Smooth muscle cell (in vitro differentiated cells): Measurements from ENCODE around the gene TSPAN14. TPM values are rescaled to one million over a fixed set of nuclear protein-coding genes. Genes with fewer than 3 reads are reported as not detected.

Source experiments
- DNase-seq: peaks from one replicate; lab custom pipeline; 2025; ENCODE audit not compliant: unreplicated experiment; lab: John Stamatoyannopoulos, UW
- H2AFZ ChIP-seq: fragments of 200-600 bp; sonication (generic); 2 replicates; pipeline ENCODE4 v1.6.0; 2016; ENCODE audit warnings: antibody characterized with exemption, low read depth, mild to moderate bottlenecking
- H3F3A ChIP-seq: fragments of 200-600 bp; sonication (generic); 2 replicates; pipeline ENCODE4 v1.6.0; 2017; ENCODE audit warnings: antibody characterized with exemption, low read depth
- H3K27ac ChIP-seq: fragments of 200-600 bp; sonication (generic); 2 replicates; pipeline ENCODE4 v1.5.1; 2016; ENCODE audit warnings: low read depth, mild to moderate bottlenecking
- H3K27me3 ChIP-seq: fragments of 200-600 bp; sonication (generic); 2 replicates; pipeline ENCODE4 v1.6.1; 2016; ENCODE audit warnings: low read depth, mild to moderate bottlenecking
- H3K36me3 ChIP-seq: fragments of 200-600 bp; sonication (generic); 2 replicates; pipeline ENCODE4 v1.5.1; 2016; ENCODE audit warnings: low read depth
- H3K4me1 ChIP-seq: fragments of 200-600 bp; sonication (generic); 2 replicates; pipeline ENCODE4 v1.5.1; 2016; ENCODE audit warnings: low read depth
- H3K4me2 ChIP-seq: fragments of 200-600 bp; sonication (generic); 2 replicates; pipeline ENCODE4 v1.6.0; 2016; ENCODE audit warnings: mild to moderate bottlenecking
- H3K4me3 ChIP-seq: fragments of 200-600 bp; sonication (generic); 2 replicates; pipeline ENCODE4 v1.5.1; 2016; ENCODE audit warnings: mild to moderate bottlenecking
- H3K79me2 ChIP-seq: fragments of 200-600 bp; sonication (generic); 2 replicates; pipeline ENCODE4 v1.6.0; 2016; ENCODE audit warnings: low read depth, mild to moderate bottlenecking
- H3K9ac ChIP-seq: fragments of 200-600 bp; sonication (generic); 2 replicates; pipeline ENCODE4 v1.6.0; 2016; ENCODE audit warnings: low read depth
- H3K9me3 ChIP-seq: fragments of 200-600 bp; sonication (generic); replicated peaks from 2 replicates; pipeline ENCODE4 v1.5.1; 2016; ENCODE audit warnings: low read depth
- H4K20me1 ChIP-seq: fragments of 200-600 bp; sonication (generic); 2 replicates; pipeline ENCODE4 v1.6.0; 2016; ENCODE audit warnings: low read depth
- CTCF ChIP-seq: fragments of 200-600 bp; sonication (generic); IDR thresholded peaks from 2 replicates; pipeline ENCODE4 v1.5.1; 2017; ENCODE audit warnings: borderline replicate concordance, mild to moderate bottlenecking, antibody characterized with exemption; ENCODE audit not compliant: insufficient read depth, poor library complexity, severe bottlenecking
- WGBS: methylation state at CpG from one replicate; pipeline ENCODE4 v1.1.7; 2016; ENCODE audit warnings: low lambda C conversion rate; 5-methylcytosine and 5-hydroxymethylcytosine counted together
- polyA plus RNA-seq: library from polyadenylated mRNA; unstranded; fragments of >200 nt; fragmentation: Nextera tagmentation; extraction: Ambion mirVana; gene quantifications from 2 replicates; pipeline ENCODE4 v1.2.1, GENCODE V29; 2016
- total RNA-seq: library from RNA; depleted of rRNA; stranded (reverse); fragments of >200 nt; gene quantifications from 2 replicates; pipeline ENCODE4 v1.2.3, GENCODE V29; 2014

TSPAN14 gene
- total and polyA plus RNA-seq, 2 experiments from 2014 or later, result 42.7 to 46.3 TPM

- H3K79me2 ChIP-seq, result peaks cover 86% of the 10 kb centered on the region
- H3K4me2 ChIP-seq, result no peak overlapping the region
- H3K36me3 ChIP-seq, result no peaks in the 10 kb centered on the region
- H3K9me3 ChIP-seq, result no peaks in the 10 kb centered on the region
- H3F3A ChIP-seq, result peaks cover 5% of the 10 kb centered on the region
- TF ChIP-seq CTCF, result no peak
- no peak for DNase-seq
- H2AFZ ChIP-seq, result no peak overlapping the region
- H3K9ac ChIP-seq, result no peak overlapping the region
- H3K27ac ChIP-seq, result no peak overlapping the region
- 95% methylated on average over 14 of the region's 14 CpGs for WGBS
- H3K27me3 ChIP-seq, result no peaks in the 10 kb centered on the region
- no peak overlapping the region for H3K4me3 ChIP-seq
- peaks cover 2% of the 10 kb centered on the region for H3K4me1 ChIP-seq
- peaks cover 71% of the 10 kb centered on the region for H4K20me1 ChIP-seq
These were observed 33.9 kb downstream of the TSPAN14 start for GRCh38 chr10:80487791-80488538.

DNA sequence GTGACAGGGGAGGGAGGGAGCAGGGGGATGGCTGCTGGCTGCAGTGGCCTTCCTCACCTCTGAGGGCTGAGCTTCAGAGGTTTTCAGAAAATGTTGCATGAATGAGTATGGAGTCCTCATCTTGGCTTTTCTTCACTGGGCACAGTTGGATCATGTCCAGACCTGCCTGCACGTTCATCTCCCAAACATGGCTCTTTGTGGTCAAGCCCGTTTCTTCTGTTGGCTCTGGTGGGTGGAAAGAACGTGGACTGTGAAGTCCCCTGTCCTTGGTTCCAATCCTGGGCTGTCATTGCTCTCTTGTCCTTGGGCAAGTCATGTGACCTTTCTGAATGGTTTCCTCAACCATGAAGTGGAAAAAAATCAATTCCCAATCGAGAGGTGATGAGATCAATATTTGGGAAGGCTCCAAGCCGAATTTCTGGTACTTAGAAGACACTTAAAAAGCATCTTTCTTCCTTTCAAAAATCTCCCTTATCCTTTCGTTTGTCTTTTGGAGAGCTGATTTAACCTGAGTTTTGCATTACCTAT, 34.5 kb downstream of the TSPAN14 start:
- peaks cover 86% of the 10 kb centered on the region for H3K79me2 ChIP-seq
- no peak overlapping the region for H3K9ac ChIP-seq
- no peak for TF ChIP-seq CTCF
- H3K4me3 ChIP-seq, result no peak overlapping the region
- H3K9me3 ChIP-seq, result no peaks in the 10 kb centered on the region
- no peak for DNase-seq
- no peaks in the 10 kb centered on the region for H3K36me3 ChIP-seq
- peaks cover 8% of the 10 kb centered on the region for H3K4me1 ChIP-seq
- H4K20me1 ChIP-seq, result peaks cover 65% of the 10 kb centered on the region
- 73% methylated on average over 6 of the region's 6 CpGs for WGBS
- no peak overlapping the region for H3K4me2 ChIP-seq
- H3K27me3 ChIP-seq, result no peaks in the 10 kb centered on the region
- H3F3A ChIP-seq, result peaks cover 10% of the 10 kb centered on the region
- no peak overlapping the region for H2AFZ ChIP-seq
- no peak overlapping the region for H3K27ac ChIP-seq

DNA sequence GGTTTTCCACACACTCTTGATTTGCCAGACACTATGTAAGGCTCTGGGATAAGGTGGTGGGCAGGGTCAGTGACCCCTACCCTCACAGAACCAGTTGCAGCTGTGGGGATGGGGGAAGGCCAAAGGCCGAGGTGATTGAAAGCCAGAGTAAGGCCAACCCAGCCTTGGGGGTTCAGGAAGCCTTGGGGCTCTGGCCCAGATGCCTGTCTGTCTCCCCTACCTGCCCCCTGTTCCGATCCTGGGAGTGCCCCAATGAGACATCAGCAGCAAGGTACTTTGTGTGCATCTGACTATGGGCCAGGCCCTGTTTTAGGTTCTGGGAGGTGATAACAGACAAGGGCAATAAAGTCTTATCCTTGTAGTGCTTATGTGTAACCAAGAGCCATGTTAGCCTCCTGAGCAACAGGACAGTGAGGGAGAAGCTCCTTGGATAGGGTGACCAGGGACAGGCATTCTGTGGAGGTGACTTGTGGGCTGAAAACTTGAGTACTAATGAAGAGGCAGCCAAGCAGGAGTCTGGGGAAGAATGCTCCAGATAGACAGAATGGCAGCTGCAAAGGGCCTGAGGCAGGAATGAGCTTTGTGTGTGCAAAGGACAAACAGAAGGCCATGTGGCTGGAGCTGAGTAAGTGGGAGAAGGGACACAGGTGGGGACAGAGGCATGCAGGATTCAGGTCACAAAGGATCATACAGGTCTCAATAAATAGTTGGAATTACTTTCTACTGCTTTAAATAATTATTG, 35.4 kb downstream of the TSPAN14 start:
- peaks cover 59% of the 10 kb centered on the region for H4K20me1 ChIP-seq
- no peak overlapping the region for H3K4me3 ChIP-seq
- peaks cover 9% of the 10 kb centered on the region for H3F3A ChIP-seq
- no peak overlapping the region for H3K27ac ChIP-seq
- no peak overlapping the region for H2AFZ ChIP-seq
- no peaks in the 10 kb centered on the region for H3K9me3 ChIP-seq
- H3K4me1 ChIP-seq, result peaks cover 10% of the 10 kb centered on the region
- no peak for DNase-seq
- no peaks in the 10 kb centered on the region for H3K36me3 ChIP-seq
- no peaks in the 10 kb centered on the region for H3K27me3 ChIP-seq
- 97% methylated on average over 2 of the region's 2 CpGs for WGBS
- no peak overlapping the region for H3K9ac ChIP-seq
- TF ChIP-seq CTCF, result no peak
- H3K4me2 ChIP-seq, result no peak overlapping the region
- peaks cover 83% of the 10 kb centered on the region for H3K79me2 ChIP-seq
